Fibroblast of skin of right biceps (primary cell): ENCODE data around the gene PRKG1.
"Not testable (repeated sequence)": the region's sequence is repeated elsewhere in the genome, so short reads cannot be mapped to it uniquely, and the experiment has no call there.

Experiments
- DNase-seq: peaks from one replicate; pipeline ENCODE4 v3.0.0-alpha.2; 2013

The PRKG1 gene

DNA sequence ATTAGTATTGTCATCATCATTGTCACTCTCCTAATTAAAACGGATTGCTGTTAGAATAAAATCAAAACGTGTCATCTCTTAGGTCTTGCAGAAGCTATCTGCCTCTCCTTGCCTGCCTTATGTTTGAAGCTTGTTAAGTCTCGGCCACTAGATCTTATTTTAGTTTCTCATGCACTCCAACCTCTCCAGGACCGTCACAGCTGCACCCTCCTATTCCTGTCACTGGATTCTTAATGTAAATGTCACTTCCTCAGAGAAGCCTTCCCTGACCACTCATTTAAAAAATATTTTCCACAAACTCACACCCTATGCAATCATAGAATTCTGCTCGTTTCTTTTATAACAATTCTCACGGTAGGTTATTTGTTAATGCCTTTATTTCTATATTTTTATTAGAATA, 1135.9 kb downstream of the PRKG1 start:
- no peak for DNase-seq

DNA sequence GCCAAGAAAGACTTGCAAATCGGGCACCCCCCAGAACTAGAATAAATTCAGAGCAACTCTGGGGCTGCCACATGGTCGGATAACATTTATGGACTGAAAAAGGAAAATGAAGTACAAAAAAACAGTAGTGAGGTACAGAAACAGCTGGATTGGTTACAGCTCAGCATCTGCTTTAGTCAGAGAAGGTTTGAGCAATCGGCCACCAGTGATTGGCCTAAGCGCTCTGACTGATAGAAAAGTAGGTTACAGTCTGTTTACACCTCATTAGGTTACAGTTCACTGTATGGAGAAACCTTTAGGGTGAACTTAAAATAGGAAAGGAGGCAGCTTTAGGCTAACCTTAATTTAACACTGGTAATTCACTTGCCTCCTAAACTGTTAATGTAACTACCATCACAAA, 1137.8 kb downstream of the PRKG1 start:
- no peak for DNase-seq

DNA sequence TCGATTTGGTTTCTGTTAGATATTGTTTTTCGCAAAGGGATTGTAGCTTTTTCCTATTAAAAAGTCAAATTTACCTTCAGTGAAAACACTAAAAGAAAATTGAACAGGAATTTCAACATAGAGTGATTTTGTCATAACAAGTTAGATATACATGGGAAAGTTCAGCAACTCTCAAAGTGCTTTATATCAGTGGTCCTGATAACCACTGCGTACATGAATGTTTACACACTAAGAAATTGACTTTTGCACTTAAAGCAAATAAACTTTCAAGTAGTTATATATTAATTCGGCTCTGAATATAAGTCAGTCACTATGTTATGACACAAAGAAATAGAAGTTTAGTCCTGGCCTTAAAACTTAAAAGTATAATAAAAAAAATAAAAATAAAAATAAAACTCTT, 1138.5 kb downstream of the PRKG1 start:
- DNase-seq = no peak

DNA sequence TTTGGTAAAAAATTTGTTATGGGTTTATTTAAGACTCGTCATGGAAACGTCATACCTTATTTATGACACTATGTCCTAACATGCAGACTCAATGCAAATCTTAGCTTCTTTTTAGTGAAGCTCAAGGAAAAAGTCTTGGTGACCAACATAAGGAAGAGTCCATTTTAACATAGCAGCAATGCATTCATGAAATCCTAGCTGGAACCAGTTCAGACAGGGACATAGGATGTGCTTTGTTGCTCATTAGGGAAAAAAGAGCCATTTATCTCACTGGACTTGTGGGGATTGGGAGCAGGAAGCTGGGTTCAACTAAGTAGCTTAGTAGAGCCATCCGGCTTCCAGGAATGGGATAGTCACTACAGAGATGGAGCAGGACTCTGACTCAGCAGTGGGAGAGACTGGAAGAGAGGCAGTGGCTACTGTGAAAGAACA, 1139.0 kb downstream of the PRKG1 start:
- DNase-seq = peak; percentile 76

DNA sequence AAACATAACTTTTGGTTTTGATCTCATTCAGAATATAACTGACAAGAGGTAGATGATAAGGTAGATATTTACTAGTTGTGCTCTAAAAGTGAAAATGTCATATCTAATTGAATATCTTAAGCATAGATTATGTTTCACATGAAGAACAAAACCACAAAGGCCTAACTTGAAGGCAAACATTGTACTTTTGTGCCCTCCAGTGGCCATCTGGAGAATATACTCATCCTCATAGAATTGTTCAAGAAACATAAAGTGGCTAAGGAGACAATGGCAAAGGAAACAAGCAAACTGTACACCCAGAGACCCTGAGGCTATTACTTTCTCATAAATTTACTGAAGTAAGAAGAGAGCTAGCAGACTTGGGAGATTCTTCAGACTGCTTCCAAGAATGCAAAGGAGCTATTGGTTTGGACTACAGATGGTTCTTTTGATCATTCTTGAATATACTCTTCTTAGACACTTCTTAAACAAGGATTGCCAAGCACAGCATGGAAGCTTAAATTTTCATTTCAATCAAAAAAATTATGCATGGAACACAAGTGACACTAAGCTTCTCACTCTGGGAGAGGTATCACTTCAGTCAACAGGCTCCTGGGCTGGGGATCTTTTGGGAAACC, 1141.6 kb downstream of the PRKG1 start:
- peak; percentile 66 for DNase-seq

DNA sequence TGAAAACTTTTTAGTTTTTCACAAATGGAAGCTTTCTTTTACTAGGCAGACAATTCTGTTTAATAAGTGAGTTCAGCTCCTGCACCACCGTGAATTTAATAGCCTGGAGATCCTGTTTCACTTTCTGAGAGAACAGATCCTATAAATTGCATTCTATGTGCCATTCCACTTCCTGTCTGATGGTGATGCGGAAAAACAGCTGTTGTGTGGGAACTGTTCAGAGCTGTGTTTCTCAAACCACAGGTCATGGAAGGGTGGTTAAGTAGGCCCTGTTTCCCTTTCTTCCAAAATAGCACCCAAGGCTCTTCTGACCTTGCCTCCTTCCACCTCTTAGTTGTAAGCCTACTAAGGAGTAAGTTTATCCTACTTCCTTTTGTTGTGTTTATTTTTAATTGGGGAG, 1142.6 kb downstream of the PRKG1 start:
- peak; percentile 69 for DNase-seq

DNA sequence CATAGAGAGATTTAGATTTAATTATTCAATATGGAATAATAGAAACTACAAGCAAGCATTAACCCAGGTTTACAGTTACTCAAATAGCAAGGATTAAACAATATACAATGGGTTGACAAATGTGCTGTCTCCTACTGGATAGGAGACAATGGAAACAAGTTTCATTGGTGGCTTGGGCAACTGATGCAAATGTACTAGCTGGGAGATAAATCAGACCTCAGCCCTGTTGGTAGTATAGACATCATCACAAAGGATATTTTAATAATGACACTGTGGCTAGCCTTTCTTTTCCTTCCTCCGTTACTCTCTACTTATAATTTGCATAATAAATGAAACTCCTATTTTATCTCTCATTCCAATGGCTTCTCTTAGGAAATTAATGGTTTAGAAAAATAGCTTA, 1143.2 kb downstream of the PRKG1 start:
- DNase-seq = no peak

DNA sequence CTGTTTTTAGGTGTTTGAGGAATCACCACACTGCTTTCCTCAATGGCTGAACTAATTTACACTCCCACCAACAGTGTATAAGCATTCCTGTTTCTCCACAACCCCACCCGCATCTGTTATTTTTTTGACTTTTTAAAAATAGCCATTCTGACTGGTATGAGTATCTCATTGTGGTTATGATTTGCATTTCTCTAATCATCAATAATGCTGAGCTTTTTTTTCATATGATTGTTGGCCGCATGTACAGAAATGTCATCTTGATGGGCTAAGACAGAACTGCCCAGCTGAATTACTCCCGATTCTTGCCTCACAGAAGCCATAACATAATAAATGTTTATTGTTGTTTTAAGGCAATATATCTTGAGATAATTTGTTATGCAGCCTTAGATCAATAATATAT, 1146.7 kb downstream of the PRKG1 start:
- DNase-seq = no peak

DNA sequence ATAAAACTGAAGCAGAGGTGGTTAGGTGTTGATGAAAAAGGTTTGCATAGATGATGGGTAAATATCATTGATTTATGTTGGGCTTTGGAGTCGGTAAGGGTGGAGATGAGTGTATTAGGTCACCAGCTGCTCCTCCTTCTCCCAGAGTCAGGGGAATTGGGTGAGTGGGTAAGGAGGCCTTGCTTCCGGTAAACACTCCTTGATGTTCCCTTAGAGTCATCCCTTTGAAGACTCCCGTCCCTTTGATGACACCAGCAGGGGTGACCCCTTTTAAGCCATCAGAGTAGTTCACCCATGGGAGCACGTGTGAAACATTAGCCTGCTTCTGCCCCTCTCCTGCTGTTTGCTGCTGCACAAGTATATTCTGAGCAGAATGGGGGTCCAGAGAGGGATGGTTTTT, 1147.6 kb downstream of the PRKG1 start:
- DNase-seq = no peak

DNA sequence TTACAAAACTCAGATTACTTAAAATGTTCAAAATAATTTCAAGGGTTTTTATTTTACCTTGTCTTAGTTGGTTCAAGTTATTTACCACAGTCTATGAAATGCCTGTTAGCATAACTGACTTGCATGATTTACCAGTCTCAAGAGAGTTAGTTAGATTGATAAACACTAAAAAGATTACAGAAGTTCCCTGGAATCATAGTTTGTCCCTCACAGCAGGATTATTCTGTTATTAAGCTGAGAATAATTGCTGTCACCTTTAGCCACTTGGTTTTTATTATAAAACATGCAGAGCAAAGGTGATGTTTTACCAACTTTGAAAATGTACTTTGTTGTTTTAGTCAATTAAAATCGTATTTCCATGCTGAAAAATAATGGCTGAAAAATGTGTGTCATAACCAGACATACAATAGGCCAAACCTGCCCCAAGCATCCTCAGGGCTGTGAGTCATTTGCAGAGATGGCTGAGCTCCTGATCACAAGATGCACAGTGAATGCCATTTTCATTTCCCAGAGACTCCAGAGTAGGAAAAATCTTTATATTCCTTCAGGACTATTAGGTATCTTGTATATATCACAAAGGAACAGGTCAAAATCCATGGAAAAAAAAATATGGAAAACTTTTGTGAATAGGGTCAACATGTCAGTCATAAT, 1152.0 kb downstream of the PRKG1 start:
- peak; percentile 59 for DNase-seq

DNA sequence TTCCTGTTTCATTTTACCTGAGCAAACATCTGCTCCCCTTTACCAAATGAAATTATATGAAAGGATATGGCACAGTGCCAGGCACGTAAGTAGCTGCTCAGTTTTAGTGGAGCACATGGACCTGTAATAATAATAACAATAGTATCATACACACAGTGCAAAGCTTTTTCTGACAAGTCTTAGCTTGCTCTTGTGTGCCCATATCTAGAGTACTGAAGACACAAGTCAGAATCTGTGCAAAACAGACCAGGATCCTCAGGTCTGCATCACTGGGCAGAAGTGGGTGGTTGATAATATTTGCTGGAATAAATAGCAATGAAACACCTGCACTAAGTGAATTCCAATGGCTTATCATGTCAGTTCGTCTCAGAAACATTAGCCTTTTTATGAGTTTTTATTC, 1154.3 kb downstream of the PRKG1 start:
- no peak for DNase-seq

DNA sequence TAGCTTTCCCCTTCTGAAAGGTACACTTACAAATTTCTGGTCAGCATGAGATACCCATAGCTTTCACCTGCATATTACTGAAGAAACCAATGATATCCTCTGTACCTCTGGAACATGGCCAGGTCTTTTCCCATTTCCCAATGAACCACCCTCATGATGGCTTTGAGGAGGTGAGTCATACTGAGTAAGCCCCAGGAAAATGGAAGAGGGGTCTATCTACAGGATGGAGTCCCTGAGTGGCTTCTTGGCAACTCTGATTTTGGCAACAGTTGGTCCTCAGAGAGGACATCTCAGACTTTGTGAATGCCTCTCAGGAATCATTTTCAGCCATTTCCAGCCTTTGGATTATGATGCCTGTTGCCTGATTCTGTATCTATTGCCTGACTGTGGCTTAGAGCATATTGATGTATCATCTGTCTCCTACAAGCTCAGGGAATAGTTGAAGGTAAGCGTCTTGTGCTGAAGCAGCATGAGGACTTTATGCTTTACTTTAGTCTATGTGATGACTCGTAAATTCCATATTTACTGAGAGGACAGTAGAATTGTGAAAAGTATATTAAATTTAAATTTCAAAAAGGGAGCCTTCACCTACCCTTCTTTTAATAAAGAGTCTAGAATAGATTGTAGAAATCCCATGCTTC, 1155.1 kb downstream of the PRKG1 start:
- peak; percentile 69 for DNase-seq

DNA sequence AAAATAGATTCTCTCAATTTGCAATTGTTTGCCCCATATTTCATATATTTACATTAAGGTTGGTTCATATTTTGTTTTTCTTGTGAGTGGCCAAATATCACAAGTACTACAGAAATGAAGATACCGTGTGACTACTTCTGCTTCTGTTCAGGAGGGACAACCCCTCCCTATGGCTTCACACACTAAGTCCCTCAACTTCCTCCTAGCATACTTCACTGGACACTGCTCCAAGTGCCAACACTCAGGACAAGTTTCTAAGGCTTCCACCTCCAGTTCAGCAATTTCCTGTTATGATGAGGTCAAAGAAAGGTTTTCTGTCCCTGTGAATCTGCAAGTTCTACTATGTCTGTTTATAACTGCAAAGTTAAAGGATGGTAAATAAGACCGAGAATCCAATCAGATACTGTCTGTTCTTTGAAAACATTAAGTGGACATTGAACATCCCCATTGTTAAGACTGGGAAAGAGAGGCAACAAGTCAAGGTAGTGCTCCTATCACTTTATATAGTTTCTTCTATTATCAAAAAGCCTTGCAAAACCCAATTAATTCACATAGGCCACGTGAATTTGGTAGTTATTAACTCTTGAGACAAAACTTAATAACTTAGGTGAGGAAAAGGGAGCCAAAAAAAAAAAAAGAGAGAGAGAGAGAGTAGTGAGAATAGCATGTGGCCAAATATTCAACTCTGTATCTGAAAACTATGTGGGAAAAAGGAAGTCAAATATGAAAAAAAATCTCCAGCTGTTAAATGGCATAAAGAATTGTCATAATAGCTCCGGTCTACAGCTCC, 1158.5 kb downstream of the PRKG1 start:
- DNase-seq = no peak

DNA sequence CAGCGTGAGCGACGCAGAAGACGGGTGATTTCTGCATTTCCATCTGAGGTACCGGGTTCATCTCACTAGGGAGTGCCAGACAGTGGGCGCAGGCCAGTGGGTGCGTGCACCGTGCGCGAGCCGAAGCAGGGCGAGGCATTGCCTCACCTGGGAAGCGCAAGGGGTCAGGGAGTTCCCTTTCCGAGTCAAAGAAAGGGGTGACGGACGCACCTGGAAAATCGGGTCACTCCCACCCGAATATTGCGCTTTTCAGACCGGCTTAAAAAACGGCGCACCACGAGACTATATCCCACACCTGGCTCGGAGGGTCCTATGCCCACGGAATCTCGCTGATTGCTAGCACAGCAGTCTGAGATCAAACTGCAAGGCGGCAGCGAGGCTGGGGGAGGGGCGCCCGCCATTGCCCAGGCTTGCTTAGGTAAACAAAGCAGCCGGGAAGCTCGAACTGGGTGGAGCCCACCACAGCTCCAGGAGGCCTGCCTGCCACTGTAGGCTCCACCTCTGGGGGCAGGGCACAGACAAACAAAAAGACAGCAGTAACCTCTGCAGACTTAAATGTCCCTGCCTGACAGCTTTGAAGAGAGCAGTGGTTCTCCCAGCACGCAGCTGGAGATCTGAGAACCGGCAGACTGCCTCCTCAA, 1159.2 kb downstream of the PRKG1 start:
- not testable (repeated sequence) for DNase-seq

DNA sequence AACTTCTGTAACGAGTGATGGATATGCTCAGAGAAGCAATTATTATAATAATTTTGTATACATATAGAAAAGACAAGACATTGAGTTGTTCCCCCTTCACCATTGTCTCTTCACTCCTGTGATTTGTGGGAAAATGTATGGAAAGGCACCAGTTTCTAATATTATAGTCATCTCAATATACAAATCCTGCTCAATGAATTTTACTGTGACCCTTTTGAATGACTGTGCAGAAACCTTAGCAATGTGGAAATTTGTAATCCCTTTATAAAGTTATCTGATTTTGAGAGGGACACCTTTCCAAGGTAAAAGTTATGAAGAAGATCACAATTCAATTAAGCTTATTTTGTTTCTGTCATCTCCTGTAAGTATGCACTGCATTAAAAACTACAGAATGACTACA, 1165.5 kb downstream of the PRKG1 start:
- no peak for DNase-seq

DNA sequence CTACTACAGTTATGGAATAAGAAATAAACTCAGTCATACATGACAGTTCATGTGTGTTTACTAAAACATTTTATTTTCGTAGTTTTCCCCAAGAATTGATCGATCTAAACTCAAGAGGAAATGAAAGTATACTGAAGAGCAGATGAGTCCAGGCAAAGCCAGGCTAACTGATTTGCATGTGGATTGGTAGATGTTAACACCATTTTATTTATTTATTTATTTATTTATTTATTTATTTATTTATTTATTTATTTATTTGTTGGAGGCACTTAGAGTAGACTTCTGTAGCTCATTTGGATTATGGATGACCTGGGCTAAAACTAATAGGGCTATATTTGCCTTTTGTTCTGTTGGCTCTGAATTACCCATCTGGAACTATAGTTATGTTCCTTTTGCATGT, 1171.3 kb downstream of the PRKG1 start:
- no peak for DNase-seq

DNA sequence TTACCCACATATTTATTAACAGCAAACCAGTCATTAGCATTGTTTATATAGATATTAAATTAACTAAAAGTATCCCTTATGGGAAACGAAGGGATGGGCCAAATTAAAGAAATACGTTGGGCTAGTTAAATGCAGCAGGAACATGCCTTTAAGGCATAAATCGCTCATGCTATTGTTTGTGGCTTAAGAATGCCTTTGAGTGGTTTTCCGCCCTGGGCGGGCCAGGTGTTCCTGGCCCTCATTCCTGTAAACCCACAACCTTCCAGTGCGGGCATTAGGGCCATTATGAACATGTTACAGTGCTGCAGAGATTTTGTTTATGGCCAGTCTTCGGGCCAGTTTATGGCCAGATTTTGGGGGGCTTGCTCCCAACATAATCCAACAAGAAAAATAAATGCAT, 1173.6 kb downstream of the PRKG1 start:
- DNase-seq = not testable (repeated sequence)

DNA sequence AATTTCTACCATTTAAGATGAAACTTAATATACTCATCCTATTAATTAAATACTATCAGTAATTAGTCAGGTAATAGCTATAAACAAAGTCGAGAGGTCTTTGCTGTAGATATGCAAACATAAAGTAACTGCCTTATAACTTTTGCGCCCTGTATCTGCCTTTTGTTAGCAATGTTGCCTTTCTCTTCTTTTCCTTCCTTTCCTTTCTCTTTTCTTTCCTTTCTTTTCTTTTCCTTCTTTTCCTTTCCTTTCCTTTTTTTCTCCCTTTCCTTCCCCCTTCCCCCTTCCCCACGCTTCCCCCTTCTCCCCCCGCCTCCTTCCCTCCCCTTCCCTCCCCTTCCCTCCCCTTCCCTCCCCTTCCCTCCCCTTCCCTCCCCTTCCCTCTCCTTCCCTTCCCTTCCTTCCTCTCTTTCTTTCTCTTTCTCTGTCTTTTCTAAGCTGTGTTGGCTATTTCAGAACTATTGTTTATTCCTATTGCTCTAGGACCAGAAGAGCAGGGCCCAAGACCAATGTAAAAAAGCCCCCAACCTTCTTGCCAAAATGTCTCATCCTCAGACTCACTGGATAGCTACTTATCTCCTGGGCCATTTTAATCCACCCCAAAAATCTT, 1174.5 kb downstream of the PRKG1 start:
- no peak for DNase-seq

DNA sequence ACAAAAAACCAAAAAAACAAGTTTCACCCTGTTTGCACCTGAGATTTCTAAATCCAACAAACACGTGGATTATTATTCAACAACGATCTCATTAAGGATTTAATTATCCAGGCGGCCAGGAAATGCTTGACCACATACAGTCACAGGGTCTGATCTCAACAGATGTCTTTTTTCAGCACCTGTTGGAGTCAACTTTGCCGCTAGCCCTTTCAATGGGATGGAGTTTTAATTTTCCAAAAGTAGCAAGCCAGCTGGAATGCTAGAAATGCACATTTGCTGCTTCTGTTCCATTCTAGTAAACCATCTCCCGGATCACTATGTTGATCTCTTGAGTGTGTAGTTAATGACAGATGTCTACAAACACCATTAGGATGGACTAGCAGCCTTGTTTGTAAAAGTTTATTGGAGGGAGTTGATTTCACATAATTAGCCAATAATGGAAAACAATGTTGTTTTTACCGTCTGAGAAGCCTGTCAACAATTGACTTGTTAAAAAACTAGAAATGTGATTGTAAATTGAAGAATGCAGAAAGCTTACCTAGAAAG, 1175.6 kb downstream of the PRKG1 start:
- DNase-seq = no peak

DNA sequence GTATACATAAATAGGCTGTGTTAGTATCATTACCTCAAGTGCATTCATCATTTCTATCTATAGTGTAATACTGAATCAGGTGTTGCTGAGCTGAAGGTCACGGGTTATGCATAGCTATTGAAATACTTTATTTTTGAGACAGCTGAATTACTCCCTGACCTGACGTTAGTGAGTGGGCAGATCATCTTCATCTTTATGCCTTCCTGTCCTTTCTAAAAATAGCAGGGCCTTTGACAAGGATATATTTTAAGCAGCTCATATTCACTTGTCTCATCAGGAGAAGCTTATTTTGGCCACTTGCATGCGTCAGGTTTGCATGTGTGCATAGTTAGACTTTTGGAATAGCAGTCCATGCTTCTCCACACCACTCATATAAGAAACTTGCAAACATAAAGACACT, 1176.2 kb downstream of the PRKG1 start:
- no peak for DNase-seq

DNA sequence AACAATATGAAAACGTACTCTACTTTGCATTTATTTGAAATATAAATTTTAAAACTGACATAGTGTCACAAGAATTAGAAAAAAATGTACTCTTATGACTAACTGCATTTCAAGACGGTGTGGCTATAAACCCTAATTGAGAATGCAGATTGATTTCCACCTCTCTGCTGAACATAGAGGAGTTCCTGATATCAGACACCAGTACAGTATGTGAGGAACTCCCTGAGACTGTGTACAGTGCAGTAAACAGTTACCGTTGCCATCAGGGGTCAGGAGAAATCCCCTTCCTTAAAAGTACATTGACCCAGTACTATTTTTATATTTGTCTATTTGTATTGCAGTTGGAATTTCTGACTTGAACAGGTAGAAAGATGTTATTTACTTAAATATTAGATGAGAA, 1178.0 kb downstream of the PRKG1 start:
- DNase-seq = no peak
